LoVo (cell line): ENCODE data around the gene KLRK1.
A peak's percentile ranks its signal among the peaks of the same experiment; 100 is the strongest.
"Not testable (repeated sequence)": the region's sequence is repeated elsewhere in the genome, so short reads cannot be mapped to it uniquely, and the experiment has no call there.

Experiments
- DNase-seq: peaks from one replicate; pipeline ENCODE4 v3.0.0-alpha.2; 2016; ENCODE audit warnings: low spot score

Gene KLRK1

DNA sequence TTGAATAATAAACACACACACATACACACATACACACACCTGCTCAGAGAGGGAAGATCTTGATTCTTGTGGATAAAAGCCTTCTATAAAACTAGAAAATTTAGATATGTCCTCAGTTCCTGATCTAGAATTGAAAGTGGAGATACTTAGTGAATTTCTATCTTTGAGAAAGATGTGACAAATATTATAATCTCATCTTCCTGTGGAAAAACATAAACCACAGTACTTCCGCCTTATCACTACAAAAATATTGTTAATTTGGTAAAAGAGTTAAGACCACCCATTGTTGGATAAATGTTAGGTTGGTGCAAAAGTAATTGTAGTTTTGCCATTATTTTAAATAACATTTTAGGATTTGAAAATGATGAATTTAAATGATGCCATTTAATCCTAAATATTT, at the start of gene KLRK1:
TSS of gene KLRK1 (minus strand) at position 138 of the 400 bp plus-strand sequence. CDS start 1,231 bp downstream, outside the sequence.
- DNase-seq = no peak

- not testable (repeated sequence) for DNase-seq
Observed at GRCh38 chr12:10437601-10438000, 47.8 kb upstream of the KLRK1 start.

- peak; percentile 38 for DNase-seq
Observed at GRCh38 chr12:10435816-10436215, 46.0 kb upstream of the KLRK1 start, which contains the start of gene KLRC2. Gene KLRC2, minus strand, starts transcription at chr12:10436010. Its CDS starts 24 bp downstream, at chr12:10435986.

DNA sequence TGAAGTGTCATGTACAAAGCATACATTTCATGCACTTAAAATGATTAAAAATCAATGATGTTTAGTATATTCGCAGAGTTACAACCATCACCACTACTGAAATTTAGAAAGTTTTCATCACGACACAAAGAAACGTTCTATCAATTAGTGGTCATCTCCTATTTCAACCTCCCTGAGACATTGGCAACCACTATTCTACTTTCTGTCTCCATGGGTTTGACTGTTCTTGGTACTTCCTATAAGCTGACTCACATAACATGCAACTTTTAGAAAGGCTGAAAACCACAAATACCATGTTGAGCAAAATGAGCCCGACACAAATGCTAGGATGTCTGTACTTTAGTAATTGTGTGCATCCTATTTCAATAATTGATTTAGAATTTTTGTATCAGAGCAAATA, 40.8 kb upstream of the KLRK1 start:
- not testable (repeated sequence) for DNase-seq

- not testable (repeated sequence) for DNase-seq
Observed at GRCh38 chr12:10425938-10426337, 36.1 kb upstream of the KLRK1 start.

GRCh38 chr12:10424260-10424899, 34.5 kb upstream of the KLRK1 start:
- not testable (repeated sequence) for DNase-seq

- not testable (repeated sequence) for DNase-seq
Observed at GRCh38 chr12:10422159-10422558, 32.3 kb upstream of the KLRK1 start.

GRCh38 chr12:10420334-10420733, 30.5 kb upstream of the KLRK1 start, which contains the start of gene KLRC3:
Gene KLRC3, minus strand, starts transcription at chr12:10420595. Its CDS starts 45 bp downstream, at chr12:10420550.
- DNase-seq = not testable (repeated sequence)

DNA sequence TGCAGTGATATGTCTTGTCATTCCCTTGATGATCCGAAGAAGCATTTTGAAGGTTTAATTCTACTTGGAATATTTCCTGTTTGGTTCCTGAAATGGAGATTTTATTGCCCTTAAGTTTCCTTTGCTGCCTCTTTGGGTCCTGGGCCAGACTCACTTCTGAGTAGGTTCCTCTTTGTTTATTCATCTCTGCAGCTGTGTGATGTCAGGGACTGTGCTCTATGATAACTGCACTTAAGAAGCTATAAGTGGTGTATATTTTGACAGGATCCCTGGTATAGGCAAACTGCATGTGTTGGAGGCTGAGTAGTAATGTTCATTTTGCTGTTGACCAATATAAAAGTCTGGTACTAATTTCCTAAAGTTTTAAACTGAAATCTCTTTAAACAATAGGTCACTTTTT, 19.6 kb upstream of the KLRK1 start, which contains the start of gene KLRC4:
TSS of gene KLRC4 (minus strand) at position 366 of the 400 bp plus-strand sequence. CDS start at position 184, 182 bp downstream.
- DNase-seq = peak; percentile 18

DNA sequence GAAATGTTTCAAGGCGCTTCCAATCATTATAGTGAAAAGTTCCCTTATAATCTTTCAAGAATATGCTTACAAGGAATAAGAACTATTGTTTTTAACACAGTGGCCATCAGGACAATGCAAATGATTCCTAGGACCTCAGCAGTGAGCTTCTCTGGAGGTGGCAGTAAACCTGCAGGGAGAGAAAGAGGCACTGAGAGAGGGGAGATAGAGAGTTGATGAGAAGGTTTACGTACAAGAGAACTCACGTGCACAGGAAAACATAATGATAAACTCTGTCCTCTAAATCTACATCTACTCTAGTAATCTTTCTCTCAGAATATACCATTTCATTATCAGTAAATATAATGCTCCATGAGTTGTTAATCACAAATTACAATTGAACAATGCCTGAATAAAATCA, 19.0 kb upstream of the KLRK1 start:
- no peak for DNase-seq

GRCh38 chr12:10406725-10407124, 16.9 kb upstream of the KLRK1 start:
- no peak for DNase-seq

GRCh38 chr12:10405294-10405693, 15.5 kb upstream of the KLRK1 start:
- no peak for DNase-seq

GRCh38 chr12:10404798-10405197, 15.0 kb upstream of the KLRK1 start:
- DNase-seq = no peak

DNA sequence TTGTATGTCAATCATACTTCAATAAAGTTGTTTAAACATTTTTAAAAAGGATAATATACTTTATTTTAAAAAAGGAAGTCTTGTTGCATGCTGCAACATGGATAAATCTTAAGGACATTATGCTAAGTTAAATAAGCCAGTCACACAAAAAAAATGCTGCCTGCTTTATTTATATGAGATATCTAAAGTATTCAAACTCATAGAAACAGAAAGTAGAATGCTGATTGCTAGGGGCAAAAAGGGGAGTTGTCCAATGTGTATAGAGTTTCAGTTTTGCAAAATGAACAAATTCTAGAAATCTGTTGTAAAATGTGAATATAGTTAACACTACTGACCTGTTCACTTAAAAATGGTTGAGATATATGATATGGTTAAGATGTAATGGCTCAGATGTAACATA, 11.0 kb upstream of the KLRK1 start:
- DNase-seq = no peak

- DNase-seq = no peak
Observed at GRCh38 chr12:10398168-10398567, 8.3 kb upstream of the KLRK1 start.

- no peak for DNase-seq
Observed at GRCh38 chr12:10397296-10397695, 7.5 kb upstream of the KLRK1 start.

- DNase-seq = not testable (repeated sequence)
Observed at GRCh38 chr12:10396176-10396575, 6.3 kb upstream of the KLRK1 start.

DNA sequence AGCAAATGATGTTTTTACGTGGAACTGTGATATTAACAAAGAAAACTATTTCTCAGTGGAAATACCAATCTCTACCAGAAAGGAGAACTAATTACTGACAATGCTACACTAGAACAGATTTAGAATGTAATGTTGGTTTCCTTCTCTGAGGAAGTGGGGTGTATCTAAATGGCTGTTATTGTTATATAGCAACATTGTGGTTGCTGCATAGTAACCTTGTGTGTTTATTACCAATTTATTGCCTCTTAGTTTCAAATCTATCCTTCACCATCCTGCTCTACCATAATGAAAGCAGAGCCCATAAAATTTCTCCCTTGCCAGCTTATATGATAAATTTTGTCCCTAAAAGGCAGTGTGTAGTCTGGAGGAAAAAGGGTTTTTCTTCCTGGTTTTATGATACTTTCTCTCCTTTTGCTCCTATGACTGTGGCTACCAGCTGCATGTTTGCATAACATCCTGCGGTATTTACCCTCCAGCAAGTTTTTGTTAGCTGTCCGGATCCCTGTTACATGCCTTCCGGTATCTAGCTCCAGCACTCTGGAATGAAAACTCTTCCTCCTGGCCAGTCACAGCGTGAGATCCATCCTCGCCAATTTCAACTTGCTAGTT, 5.7 kb upstream of the KLRK1 start:
- DNase-seq = peak; percentile 79

- not testable (repeated sequence) for DNase-seq
Observed at GRCh38 chr12:10394531-10395152, 4.8 kb upstream of the KLRK1 start.

GRCh38 chr12:10393291-10393690, 3.5 kb upstream of the KLRK1 start:
- DNase-seq = no peak

DNA sequence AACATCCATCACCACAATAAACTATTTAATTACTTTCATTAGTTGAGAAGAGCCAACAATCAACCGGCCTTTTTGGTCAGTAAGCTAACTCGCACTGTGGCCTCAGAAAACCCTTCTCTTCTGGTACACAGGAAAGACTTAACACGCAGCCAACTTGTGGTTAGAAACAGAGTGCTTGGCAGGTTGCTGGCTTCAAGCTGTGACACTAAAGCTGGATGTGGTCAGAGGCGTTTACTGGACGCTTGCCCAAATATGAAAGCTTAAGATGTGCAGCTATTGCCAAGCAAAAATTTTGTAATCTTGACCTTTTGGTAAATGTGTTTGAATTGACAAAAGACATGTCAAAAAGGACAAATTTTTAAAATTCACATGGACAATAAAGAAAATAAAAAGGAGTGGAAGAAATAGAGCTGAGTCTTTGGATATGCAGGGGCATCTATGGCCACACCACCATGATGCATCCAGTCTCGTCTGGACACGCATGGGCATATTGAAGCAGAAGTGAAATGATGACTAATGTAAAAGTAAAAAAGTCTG, 2.6 kb upstream of the KLRK1 start:
- peak; percentile 84 for DNase-seq

GRCh38 chr12:10390991-10391390, 1.1 kb upstream of the KLRK1 start:
- not testable (repeated sequence) for DNase-seq
